Inferior parietal cortex (tissue), 1 donor: Measurements from ENCODE around the gene SP2.

Experiments
- DNase-seq: peaks from one replicate; pipeline ENCODE4 v3.0.0-alpha.2; 2016; ENCODE audit errors: extremely low spot score

SP2 gene

DNA sequence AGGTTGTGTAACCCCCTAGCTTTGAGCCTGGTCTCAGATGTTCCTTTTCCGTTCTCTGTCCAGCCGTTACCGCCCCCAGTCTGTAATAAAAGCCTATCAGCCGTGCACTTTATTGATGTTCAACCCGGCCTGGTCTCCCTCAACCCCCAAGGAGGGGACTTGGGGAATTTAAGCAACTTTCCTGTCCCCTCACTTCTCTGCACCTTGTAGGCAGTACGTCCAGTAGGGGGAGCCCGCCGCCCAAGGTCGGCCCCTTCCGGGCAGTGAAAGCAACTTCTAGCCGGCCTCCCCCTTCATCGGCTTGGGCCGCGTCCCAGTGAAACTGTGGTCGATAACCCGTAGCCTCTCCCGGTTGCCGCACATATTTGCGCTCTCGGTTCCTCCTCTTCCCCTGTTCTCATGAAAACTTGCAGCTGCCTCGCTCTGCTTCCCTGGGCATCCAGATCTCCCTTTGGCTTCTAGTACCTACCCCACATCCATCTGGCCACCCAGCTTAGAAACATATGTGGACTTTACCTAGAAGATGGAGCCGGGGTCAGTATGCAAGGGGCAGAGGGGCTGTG is 53.2 kb downstream of the SP2 start:
- peak; percentile 80 for DNase-seq

DNA sequence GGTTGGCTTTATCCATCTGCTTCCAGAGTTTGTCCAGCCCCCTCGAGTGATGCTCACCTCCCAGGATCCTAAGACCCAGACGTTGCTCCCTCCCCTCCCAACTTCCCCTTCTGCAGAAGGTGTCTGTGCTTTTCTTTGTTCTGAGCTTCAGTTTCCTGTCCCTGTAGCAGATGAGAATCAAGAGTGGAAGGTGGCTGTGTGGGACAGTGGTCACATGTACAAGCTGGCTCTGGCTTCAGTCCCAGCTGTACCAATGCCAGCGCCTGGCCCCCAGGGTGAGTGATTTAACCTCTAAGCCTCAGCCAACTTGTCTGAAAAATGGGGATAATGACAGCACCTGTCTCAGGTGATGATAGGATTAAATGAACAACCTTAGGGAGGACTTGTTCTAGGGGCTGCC is 53.9 kb downstream of the SP2 start:
- DNase-seq, result no peak

DNA sequence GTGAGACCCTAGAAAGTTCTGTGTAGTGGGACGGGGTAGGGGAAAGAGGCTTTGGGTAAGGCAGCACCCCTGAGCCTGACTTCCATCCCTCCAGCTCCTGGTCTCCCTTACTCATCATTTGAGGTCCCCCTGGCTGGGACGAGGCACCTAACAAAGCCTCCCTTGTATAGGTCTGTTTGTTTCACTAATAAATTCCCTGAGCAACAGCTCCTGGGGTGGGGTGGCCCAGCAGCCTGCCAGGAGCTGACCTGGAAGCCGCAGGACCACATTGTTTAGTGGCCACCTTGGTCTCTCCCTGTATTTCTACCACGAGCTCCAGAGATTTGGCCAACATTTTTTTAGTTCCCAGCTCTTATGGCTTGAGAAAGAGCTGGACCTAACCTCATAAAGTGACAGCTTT is 54.4 kb downstream of the SP2 start:
- DNase-seq, result no peak

DNA sequence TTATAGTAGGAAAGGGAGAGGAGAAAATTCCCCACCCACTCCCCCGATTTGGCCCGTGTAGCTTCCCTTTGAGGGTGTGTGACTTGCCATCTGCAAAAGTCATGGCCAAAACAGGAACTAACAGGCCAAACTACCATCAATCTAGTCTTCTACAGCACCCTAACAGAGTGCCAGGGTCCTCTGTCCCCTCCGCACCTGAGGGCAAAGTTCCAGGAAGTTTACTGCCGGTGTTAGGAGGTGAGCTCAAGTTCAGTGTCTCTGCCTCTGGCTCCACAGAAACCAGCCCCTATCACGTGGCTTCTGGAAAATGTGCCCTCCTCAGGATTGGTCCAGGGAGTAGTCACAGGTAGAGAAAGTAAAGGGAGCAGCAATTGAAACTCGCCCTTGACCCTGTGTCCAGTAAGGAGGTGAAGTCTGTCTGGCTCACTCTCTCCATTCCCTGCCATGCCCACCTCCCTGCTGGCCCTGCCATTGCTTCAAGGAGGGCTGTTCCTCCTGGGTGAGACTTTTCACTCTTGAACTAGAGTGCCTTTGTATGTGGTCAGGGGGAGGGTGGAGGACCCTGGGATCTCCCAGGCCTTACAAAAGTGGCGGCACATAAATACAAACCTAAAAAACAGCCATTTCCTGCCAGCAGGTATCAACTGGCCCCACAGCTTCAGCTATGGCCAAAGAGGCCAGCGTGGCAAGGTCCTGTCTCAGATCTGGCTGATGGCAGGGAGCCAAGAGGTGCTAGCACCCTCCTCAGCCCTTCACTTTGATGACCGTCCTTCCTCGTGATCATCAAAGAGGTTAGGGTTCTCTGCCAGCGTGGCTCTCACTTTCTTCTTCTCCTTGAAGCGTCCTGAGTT is 56.4 kb downstream of the SP2 start:
- no peak for DNase-seq

DNA sequence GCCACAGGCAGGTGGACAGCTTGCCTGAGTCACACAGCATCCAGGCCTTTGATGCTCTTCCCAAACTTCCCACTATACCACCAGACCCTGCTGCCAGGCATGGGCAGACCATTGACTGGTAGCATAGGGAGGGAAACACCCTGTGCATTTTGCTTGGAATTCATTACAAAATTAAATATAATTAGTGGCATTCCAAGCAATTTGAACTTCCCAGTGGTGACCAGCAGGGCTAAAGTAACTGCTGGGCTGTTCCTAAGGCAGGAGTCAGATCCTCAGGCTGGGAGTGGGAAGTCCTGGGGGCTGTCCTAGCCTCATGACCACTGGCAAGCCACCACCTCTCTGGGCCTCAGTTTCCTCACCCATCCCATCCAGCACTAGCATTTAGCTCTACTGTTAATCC is 57.9 kb downstream of the SP2 start:
- no peak for DNase-seq

DNA sequence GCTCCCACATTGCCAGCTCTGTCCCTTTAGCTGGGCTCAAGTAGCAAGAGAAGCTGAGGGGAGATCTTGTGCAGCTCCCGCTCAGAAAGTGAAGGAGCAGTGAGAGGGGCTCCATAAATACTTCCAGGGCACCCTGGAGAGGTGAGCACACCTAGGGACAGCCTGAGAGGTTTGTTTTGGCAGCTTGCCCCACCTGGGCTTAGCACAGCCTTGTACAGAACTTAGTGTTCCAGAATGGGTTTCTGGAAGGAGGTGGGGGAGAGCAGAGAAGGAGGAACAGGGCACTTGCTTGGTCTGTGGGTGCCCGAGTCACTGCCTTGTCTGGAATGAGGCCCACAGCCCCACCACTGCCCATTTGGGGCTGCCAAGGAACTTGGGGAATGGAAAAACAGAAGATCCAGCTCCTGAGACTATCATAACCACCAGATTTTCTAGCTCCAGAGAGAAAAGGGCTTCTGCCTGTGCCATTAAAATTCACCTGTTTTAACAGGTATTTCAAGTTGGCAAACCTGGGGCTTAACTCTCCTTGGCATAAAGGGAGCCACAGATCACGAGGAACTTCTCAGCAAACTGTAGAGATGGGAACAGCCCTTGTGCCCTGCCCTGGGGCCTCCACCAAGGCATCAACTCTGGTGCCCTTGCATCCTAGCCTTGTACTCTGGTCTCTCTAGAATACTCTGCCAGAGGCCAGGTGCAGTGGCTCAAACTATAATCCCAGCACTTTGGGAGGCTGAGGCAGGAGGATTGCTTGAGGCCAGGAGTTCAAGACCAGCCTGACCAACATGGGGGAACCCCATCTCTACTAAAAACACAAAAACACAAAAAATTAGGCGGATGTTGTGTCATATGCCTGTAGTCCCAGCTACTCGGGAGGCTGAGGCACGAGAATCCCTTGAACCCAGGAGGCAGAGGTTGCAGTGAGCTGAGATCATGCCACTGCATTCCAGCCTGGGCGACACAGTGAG is 59.7 kb downstream of the SP2 start:
- no peak for DNase-seq

DNA sequence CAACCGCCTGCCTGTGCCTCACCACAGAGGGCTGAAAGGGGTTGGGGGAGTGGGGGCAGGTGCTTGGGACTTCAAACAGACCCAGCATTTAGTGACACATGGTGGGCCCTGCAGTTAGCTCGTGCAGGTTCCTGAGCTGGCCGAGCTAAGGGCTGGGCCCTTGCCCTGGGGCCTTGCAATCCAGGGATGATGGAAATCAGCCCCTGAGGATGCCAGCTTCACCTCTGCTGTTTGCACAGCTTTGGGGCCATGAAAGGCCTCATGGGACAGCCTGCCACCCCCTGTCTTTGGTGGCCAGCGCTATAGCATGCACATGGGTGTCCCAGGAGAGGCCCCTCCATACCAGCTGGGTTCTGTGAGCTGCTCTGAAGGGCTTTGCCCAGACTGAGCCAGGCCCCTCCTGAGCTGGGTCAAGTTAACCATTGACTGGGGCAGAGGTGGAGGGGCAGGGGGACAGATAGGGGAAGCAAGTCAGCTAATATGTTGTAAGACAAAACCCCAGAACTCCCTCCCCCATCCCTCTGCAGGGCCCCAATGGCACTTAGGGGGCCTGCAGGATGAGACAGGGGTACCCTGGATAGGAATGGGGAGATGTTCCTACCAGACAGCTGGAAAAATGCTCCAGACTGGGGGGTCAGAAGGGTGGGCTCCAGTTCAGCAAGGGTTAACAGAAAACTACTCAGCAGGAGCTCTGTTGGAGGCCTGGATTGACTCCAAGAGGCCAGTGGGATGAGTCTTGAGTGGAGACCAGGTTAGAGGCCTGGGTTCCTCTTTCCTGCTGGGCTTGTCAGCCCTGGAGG is 61.0 kb downstream of the SP2 start:
- DNase-seq, result no peak

DNA sequence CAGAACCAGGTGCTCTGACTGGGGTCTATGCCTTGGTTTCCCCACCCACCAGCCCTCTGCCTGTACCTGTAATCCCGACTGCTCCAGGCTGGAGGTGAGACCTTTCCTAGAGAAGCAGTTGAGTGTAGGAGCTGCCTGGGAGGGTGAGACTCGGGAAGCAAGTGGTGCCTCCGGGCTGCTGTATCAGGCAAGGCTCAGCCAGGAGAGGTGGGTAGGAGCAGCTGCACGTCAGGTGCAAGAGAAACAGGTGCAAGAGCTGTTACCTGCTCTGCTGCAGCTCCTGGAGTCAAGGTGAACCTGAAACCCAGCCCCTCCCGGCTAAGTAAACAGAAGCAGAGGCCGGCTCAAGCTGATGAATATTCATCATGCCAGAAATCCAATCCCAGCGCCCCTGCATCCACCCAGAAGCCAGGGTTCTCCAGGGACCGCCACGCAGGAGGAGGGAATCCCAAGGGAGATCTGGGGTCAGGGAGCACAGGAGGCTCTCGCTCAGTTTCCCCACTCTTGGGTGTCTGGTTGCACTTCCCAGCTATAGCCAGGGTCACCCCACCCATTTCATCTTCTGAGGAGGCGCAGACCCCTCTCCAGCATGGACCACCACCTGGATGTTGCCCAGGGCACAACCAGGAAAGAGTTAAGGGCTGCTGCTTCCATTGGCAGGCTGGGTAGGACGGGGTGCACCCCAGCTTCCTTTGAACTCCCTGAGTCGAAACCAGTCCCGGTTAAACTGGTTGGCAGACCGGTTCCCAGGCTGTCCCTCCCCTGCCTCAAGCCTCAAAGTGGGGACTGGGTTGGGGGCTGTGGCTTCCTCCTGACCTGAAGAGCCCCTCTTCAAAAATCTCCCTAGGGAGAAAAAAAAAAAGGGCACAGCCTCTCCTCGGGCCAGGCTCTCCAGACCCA is 61.8 kb downstream of the SP2 start, which contains the start of gene PRR15L:
TSS of gene PRR15L (minus strand) at position 293 of the 900 bp plus-strand sequence. CDS start 4,649 bp downstream, outside the sequence.
- DNase-seq, result no peak

DNA sequence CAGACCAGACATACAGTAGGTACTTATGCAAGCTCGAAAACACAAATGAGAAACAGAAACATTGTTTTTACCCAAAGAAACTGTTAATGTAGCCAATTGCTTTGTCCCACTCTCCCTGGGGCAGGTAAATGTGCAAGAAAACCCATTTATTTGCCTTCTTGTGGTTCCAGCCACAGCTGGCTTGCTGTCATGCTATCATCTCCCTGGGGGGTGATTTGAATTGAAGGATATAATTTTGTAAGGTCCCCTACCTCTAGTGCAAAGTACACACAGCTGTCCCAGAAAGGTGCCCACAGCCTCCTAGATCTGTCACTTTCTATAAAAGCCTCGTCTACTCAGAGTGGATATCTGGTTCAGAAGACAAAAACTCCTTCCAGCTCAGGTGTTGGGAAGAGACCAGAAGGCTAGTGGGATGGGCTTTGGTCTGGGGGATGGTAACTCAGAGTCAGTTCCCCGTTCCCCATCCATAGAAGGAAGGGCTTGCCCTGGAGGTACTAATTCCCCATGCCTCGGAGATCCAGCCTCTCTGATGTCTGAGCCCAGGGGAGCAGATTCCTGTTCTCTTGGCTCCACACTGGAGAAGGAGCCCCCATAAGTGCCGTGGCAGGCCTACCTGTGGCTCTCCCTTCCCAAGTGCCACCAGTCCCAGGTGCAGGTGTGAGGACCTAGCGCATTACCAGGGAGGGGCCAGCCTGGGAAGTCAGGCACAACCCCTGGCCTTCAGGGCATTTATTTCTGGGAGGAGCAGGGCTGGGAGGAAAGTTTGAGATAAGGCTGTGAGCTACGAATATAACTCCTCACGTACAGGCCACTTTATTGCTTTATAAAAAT is 64.0 kb downstream of the SP2 start:
- DNase-seq, result no peak

DNA sequence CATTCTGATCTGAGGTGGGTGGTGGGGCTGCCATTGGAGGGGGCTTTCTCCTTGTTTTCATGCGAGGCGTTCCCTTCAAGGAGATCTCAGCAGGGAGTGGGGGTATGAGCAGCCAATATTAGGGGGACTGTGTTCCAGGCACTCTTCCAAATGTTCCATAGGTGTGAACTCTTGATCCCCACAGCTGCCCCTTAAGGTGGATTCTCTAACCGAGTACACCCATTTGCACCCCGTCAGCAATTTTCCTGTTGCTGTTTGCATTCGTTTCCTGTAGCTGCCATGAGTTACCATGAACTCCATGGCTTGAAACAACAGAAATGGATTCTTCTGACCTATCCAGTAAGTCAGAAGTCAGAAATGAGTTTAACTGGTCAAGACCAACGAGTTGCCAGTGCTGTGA is 65.4 kb downstream of the SP2 start:
- DNase-seq, result no peak

DNA sequence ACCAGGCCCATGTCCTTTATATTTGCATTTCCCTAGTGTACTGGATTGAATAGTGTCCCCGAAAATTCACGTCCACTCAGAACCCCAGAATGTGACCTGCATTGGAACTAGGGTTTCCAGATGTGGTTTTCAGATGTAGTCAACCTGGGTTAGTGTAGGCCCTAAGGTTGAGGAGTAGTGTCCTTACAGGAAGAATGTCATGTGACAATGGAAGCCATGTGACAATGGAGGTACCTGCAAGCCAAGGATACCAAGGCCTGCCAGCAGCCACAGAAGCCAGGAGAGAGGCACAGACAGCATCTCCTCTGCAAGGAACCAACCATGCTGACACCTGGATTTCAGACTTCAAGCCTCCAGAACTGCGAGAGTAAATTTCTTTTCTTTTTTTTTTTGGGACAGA is 66.9 kb downstream of the SP2 start:
- no peak for DNase-seq

DNA sequence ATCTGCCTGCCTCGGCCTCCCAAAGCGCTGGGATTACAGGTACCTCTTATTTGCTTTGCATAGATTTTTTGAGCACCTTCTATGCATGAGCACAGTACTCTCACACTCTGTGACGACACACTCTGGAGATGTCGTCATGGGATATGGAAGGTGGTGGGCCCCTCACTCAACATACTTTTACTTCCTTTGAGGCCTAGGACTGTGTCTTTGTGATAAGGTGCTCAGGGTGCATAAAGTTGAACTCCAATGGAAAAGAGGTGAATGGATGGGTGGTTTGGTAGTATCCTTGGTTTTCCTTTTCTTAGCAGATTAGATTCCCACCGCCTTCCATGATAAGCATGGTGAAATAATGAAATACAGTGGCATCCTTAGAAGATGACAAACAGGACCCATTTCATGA is 68.8 kb downstream of the SP2 start:
- DNase-seq, result no peak

DNA sequence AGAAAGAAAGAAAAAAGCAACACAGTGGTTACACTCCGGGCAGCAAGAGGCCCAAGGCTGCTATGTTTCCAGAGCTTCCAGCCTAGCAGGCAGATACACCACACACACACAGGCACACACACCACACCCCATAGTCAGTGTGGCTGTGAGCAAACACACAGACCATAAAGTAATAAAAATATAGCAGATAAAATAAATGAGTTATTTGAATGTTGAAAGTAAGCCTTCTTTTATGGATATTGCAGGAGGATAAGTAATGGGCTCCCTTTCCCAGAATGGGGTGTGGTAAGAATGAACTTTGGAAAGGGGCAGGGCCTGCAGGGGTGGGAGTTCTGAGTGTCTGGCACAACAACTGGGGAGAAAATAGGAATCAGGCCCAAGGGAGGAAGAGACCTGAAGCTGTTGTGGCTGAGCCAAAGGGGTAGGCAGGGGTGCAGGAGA is 70.1 kb downstream of the SP2 start:
- no peak for DNase-seq

DNA sequence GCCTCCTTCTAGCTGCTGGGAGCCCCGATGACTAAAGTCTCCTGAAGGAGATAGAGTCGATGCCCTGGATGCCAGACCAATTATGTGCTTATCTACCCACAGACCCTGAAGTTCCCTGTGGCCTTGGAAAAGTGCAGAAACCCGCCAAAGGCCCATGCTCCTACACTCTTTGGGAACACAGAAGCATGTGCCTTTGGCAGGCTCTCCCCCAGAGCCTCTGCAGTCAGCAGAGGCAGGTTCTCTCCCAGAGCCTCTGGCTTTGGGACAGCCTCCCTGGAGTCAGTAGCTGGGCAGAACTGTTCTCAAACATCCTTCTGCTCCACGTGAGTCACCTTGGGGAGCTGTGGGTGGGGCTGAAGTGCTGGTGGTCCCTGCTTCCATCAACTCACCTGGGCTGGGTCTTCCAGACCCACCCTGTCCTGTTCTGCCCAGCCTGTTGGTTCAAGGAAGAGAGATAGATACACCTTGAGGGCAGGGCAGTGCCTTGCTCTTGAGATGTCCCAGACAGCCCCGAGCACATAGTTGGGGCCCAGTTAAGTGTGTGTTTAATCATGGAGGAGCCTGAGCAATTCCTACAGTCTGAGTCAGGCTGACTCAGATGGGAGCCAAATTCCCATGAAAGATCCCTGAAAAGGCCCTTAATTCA is 71.7 kb downstream of the SP2 start:
- DNase-seq, result no peak

DNA sequence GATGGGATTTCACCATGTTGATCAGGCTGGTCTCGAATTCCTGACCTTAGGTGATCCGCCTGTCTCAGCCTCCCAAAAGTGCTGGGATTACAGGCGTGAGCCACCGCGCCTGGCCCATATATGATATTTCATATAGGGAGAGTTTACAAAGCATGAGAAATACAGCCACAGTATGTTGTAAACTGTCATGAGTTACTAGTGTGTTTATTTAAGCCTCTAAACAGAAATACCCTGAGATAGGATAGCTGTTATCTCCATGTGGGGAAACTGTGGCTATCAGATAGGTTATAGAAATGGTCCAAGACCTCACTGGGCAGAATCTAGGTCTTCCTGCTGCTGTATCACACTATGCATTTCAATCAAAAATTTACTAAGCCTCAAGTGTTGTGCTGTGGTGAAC is 72.8 kb downstream of the SP2 start:
- DNase-seq, result no peak

DNA sequence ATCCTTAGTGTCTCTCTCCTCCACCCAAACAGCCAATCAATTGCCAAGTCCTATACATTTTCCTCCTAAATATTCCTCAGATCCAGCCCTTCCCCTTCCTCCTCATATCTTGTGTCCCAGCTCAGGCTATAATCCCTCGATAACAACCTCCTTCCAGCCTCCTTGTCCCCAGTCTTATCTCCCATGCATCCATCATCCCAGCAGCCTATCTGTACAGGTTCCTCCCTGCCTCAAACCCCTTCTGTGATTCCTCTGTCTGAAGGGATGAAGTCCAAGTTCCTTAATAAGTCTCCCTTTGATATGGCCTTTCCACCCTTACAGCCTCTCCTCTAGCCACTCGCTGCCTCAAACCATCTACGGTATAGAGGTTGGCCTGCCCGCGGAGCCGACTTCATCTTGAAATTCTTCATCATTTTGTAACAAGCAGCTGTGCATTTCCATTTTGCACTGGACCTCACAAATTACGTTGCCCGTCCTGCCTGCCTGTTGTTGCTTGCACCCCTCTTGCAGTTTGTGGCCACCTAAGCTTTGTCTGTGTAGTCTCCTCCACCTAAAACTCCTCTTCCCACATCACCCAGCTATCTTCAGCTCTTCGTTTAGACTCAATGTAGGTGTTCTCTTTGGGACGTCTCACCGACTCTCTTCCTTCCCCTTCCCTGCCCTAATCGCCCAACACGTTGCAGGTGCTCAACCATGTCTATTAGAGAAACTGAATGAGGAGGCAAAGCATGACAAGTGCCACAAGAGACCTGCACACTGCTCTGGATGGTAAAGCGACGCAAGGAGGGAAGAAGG is 74.1 kb downstream of the SP2 start:
- no peak for DNase-seq

DNA sequence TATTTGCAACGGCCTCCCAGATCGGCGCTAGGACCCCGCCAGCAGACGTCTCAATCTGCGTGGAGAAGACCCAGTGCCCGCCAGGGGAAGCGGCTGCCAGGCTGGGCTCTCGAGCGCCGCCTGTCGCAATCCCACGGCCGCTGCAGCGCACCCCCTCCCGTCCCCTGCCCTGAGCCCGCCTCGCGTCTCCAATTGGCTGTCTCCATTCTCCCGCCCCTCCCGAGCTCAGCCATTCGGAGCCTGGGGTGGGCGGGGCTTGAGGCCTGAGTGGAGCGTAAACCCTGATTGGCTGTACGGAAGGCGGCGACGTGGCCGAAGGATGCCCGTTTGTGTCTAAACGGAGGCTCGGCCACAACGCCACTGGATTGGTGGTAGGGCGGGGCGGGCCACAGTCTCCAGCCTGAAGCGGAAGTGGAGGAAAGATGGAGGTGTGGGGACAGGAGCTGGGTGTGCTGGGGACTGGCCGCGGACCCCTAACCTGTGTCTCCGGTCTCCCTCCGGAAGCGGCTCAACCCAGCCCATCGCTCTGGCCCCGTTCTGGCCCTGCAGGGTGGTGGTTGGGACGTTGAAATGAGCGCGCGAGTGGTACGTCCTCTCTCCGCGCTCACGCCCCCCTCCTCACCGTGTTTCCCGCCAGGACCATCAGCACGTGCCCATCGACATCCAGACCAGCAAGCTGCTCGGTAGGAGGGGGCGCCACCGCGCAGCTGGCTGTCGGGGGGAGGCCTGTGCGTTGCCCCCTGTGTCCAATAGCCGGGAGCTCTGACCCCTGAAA is 74.9 kb downstream of the SP2 start, which contains the start of gene CDK5RAP3:
TSS of gene CDK5RAP3 (plus strand) at position 389 of the 775 bp plus-strand sequence. CDS start at position 423, 34 bp downstream.
- peak; percentile 99 for DNase-seq
